GM23338 (cell line): ENCODE data around the gene SFTPB.

Experiments
- CTCF ChIP-seq, 2 experiments: fragments of 200-600 bp in 1 of 2; sonication (generic) in 1 of 2; conservative IDR thresholded peaks; 2 replicates each; pipeline versions ENCODE4 v1.5.1 to v1.6.1; 2016 to 2017; ENCODE audit warnings: antibody characterized with exemption in 2 of 2, low read depth in 2 of 2, mild to moderate bottlenecking in 2 of 2, moderate library complexity in 1 of 2
- EZH2 ChIP-seq: fragments of 200-600 bp; sonication (generic); IDR thresholded peaks from one replicate; pipeline ENCODE4 v1.8.0; 2017; ENCODE audit warnings: antibody characterized with exemption, mild to moderate bottlenecking, low read depth; ENCODE audit not compliant: unreplicated experiment
- EZH2phosphoT487 ChIP-seq: fragments of 200-600 bp; sonication (generic); IDR thresholded peaks from one replicate; pipeline ENCODE4 v1.8.1; 2018; ENCODE audit warnings: antibody characterized with exemption; ENCODE audit not compliant: unreplicated experiment
- POLR2AphosphoS5 ChIP-seq: IDR thresholded peaks from 2 replicates; pipeline ENCODE4 v1.6.1; 2016; ENCODE audit warnings: antibody characterized with exemption, low read depth
- REST ChIP-seq: IDR thresholded peaks from one replicate; pipeline ENCODE4 v1.6.1; 2018; ENCODE audit warnings: antibody characterized with exemption; ENCODE audit not compliant: unreplicated experiment

- TF ChIP-seq CTCF (conservative IDR thresholded peaks at IDR 0.05; ENCODE audit: low read depth in 2 of 2): no peak
- TF ChIP-seq EZH2: no peak
- no peak for TF ChIP-seq EZH2phosphoT487
- no peak for TF ChIP-seq REST
- TF ChIP-seq POLR2AphosphoS5: no peak
These were observed 25.3 kb downstream of the SFTPB start for GRCh38 chr2:85642725-85643124.
